DMS114 treated with DMSO at 0.1 percent for 48 hours (cell line): Measurements from ENCODE around the gene FARSB.

Source experiments
- DNase-seq: peaks from one replicate; lab custom pipeline; 2025; ENCODE audit not compliant: unreplicated experiment; lab: John Stamatoyannopoulos, UW

FARSB gene

DNA sequence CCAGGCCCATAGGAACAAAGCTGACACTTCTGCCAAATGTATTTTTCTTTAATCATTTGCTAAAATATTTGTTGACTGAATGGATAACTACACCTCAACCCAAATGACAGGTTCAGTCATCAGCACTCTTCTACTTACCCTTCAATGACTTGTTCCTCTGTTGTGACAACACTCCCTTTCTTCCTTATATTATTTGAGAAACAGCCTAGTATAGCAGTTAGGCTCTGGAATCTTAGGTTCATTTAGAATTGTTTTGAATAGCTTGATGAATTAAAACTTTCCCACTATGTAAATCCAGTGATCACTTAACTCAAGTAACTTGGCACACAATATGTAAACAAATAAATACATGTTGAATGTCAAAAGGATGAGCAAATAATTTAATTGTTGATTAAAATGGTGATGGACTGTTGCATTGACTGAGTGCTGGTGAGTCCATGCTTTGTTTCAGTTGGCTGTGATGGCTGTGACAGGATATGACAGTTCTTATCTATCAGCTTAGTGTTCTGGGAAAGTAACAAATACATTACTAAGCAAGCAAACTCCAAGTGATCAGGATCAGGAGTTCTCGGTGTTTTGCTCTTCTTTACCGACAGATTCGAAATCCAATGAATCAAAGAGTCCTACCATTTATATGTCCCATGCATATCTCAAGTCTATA, 12.7 kb upstream of the FARSB start:
- no peak for DNase-seq

DNA sequence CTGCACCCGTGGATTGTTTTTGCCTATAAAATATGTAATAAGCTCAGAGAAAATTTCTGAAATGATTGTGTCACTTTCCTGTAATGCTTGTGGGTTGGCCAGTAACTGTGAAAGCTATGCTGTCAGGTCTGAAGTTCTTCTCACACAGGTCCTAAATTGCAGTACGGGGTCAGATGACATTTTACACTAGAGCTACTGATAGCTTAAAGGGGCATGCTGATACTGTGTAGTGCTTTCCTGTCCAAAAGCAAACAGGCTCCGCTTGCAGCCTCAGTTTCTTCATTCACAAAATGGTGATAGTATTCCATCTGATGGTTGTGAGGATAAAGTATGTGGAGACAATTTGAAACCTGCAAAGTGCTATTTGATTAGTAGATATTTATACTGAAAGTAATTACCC, 7.6 kb upstream of the FARSB start:
- DNase-seq = no peak

DNA sequence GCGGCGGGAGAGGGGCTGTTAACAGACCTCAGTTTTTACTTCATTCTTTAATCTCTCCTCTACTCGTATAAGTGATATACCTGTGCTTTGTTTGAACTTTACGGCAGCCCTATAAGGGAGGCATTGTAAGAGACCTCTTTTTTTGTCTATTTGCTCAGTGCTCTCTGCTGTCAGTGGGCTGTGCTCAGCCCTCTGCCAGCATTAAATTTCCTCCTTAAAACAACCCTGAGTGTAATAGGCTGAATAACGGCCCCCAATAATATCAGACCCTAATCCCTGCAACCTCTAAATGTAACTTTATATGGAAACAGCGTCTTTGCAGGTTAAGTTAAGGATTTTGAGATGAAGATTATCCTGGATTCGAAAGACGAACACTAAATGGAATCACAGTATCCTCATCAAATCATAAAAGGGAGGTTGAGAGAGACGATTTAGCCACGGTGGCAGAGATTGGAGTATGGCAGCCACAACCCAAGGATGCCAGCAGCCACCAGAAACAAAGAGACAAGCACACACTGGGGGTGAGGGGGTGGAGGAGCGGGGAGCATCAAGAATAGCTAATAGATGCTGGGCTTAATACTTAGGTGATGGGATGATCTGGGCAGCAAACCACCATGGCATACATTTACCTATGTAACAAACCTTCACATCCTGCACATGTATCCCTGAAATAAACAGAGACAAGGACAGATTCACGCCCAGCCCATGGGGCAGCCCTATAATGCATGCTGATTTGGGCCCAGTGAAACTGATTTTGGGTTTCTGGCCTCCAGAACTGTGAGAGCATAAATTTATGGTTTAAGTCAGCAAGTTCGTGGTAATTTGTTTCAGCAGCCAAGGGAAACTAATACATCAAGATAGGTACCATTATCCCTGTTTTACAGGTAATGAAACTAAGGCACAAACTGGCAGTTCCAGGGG, 894 bp upstream of the FARSB start:
- no peak for DNase-seq

DNA sequence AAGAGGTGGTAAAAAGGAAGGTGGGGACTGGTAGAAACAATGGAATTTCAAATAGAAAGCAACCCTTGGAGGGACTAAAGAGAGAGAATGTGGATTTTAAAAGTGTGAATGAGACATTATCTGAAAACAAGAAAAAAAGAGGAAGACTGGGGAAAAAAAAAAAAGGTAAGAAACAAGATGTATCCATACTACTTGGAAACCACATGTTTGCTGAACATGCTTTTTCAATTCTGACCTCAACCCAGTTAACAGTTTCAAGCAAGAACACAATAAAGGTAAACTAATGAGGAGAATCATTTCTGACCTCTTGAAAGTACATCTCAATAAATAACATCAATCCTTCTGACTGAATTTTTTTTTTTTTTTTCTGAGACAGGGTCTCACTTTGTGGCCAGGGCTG, 2.6 kb downstream of the FARSB start:
- DNase-seq = no peak

DNA sequence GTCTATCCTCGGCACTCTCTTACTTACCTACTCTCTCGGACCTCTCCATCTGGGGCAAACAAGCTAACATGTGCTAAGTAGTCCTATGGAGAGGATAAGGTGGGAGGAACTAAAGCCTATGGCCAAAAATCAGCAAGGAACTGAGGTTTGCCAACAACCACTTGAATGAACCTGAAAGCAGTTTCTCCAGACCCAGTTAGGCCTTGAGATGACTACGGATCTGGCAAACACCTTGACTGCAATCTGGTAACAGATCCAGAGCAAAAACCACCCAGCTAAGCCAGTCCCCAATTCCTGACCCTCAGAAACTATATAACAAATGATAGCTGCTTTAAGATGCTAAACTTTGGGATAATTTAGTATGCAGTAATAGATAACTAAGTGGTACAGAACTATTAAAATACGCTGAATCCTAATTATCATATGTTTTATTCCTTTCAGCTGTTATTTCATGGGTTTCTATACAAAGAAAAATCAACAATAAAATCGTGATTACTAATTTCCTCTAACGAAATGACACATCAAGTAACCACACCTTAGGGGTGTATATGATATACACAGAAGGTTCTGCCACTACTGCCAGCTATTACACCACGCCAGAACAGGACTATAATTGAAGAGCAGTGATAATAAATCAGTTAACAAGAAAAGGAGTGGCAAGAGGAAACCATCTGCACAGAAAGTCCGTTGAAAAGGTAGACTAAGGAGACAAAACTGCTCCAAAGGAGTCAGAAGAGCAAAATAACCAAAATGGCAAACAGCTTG, 3.2 kb downstream of the FARSB start:
- DNase-seq = no peak

DNA sequence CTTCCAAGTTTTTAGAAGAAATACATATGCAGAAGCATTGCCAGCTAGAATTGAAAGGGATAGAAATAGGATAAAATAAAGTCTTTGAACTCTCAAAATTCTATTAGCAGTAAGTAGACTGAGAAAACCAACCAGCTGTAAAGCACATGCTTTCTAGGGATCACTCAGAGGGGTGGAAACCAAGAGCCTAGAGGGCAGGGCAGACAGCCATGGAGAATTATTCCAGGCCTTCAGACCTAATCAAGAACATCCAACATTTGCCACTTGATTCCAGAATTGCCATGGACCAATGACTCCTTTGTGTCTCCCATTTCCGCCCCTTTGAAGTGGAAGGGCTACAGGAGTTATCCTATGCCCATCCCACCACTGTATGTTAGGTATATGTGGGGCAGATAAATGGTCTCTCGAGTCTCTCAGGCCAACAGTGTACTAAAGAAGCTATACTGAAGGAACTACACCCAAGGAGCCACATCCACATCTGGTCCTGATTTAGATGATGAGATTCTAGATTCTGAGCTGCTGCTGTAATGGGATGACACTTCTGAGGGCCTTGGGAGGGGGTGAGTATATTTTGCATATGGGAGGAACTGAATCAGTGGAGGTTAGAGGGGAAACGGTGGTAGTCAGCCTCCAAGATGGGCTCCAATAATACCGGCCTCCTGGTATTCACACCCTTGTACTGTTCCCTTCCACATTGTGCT, 4.0 kb downstream of the FARSB start:
- no peak for DNase-seq

DNA sequence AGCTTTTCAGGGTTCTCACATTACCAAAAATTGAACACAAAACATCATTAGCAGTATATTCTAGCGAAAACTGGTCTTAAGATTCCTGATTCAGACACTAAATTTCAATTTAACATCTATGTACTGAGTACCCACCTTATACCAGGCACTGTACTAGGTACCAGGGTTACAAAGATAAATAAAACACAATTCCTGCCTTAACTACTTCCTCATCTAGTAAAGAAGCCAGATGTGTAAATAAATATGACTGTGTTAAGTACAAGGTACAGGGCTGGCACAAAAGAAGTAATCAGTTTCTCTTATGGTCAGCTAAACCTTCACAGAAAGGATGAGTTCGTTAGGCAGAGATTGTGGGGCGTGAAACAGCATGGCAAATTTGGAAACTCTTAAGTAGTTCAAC, 6.1 kb downstream of the FARSB start:
- DNase-seq = no peak

DNA sequence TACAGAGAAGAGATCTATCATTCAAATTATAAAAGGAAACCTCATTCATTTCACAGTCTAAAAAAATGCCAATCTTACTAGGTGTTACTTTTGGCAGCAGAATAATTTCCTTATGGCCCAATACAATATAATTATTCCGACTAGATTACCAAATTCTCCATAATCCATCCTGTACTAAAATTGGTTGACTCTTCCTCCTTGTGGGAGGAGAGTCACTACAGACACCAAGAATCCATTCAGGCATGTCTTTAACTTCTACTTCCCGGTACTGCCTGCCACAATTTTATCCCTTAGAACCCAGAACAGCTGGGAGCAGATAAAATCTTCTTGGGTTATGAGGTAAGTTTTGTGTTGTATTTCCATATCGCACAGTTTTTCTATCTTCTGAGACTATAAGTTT, 9.9 kb downstream of the FARSB start:
- no peak for DNase-seq

DNA sequence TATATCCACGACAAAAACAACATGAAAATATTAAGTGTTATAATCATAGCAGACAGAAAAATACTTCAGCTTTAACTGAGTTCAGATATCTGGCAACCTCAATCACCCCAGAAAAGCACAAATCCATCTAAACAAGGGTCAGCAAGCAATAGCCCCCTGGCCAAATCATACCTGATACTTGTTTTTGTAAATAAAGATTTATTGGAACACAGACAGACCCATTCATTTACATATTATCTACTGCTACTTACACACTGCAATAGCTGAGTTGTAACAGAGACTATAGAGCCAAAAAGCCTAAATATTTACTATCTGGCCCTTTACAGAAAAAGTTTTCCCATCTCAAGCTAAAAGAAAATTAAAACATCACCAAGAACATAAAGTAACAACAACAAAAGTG, 12.8 kb downstream of the FARSB start:
- DNase-seq = no peak

DNA sequence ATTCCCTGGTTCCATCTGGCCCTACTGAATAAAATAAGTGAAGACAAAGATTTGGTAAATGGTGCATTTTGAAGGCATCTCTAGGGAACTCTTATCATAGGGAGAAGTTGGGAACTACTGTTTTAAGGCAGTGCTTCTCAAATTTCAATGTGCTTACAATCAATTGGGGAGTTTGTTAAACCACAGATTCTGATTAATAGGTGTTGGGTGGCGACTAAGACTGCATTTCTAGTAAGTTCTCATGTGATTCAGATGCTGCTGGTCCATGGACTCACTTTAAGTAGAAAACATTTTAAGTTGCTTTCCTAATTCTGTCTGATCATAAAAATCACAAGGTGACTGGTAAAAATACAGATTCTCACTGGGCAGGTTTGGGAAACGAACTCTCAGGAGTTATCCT, 14.6 kb downstream of the FARSB start:
- DNase-seq = no peak

DNA sequence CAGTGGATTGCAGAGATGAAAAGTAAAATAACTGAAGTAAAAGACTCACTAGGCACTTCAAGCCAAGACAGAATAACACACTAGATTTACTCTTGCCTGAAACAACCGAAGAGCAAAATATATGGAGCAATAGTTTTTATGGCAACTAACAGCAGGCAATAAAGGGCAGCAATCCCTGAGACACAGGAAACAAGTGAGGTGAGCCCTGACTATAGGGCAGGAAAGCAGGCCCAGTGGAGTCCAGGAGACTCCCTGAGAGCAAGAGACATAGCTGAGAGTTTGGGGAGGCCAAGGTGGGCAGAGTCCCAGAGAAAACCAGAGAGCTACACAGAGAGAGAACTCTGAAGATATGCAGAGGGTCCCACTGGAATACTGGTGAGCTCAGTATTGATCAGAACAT, 18.8 kb downstream of the FARSB start:
- DNase-seq = no peak

DNA sequence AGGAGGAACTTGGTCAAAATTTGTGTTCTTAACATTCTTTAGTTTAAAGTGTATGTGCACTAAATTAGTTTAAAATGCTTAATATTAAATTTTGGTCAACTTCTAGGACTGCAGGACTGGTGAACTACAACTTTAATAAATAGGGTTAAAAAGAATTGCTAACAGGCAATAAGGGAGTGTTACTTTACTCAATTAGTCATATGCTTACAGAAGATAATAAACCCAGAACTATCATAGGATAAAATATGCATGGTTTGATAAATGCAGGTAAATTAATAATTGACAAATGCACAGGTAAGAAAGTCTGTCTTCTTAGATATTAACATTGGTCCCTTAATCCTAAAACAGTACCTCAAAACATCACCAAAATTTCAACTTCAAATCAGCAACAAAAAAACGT, 20.6 kb downstream of the FARSB start:
- no peak for DNase-seq

DNA sequence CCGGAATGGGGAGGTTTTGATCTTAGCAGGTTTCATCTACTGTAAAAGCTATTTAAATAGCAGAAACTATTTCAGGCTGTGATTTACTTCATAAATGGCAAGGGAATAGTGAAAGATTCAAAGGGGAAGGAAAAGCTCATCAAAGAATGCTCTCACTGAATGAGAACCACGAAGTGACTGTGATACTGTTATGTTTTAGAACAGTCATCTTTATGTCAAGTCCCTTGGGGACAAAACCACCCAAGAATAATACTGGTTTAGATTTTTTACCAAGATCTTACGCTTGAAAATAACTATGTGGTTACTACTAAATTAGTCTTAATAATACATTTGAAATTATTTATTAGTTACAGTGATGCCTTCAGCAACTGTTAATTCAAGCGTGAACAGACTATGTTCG, 28.1 kb downstream of the FARSB start:
- no peak for DNase-seq

DNA sequence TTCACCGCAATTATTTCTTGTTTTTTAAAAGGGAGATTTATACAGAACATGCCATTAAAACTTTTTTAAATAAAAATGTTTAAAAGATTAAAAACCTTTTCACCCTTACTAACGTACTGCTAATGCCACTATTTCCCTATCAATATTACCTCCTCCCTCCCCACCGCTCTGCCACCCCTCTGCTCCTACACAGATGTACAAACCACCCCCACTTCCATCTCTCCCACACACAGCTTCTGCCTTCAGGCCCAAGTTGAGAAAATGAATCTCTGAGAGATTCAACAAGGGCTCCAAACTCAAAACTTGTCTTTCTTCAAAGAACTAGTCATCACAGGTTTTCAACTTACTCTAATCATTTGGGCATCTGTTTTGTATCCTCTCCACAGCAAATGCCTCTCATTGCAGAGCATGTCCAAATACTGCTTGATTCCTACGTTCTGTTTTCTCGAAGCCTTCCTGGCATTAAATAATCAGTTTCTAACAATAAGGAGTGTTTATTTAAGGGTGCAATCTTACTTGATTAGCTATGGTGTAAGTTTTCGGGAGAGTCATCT, 32.1 kb downstream of the FARSB start:
- no peak for DNase-seq

DNA sequence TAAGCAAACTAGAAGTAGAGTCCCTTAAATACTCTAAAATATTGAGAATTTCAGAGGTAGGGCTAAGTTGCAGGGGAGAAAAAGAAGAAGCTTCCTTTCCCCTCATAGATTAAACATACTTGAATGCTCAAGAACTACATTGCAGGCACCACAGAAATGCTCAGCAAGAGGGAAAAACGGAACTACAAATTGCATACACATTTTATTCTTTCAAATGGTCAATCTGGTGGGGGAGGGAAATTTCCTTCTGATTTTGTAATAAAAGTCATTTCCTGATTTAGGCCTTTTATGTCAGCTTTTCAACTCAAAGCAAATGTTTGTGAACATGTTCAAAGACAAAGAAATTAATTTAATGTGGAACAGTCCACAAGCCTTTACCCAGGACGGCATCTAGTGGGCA, 33.0 kb downstream of the FARSB start:
- no peak for DNase-seq

DNA sequence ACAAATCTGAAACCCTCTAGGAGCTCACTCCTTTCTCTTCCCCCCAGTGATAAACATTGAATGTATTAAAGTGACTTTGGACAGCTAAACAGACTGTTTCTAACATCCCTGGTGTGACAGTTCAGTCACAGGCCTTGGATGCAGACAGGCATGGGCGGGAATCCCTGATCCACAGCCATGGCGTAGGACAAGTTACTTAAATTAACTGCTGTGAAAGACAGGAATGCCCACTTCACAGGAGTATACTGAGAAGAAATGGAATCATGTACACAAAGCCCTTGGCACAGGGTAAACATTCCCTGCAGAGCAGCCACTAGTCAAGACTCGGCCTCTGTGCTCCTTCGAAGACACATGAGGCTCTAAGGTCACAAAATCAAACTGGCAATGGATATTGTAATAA, 34.0 kb downstream of the FARSB start:
- no peak for DNase-seq

DNA sequence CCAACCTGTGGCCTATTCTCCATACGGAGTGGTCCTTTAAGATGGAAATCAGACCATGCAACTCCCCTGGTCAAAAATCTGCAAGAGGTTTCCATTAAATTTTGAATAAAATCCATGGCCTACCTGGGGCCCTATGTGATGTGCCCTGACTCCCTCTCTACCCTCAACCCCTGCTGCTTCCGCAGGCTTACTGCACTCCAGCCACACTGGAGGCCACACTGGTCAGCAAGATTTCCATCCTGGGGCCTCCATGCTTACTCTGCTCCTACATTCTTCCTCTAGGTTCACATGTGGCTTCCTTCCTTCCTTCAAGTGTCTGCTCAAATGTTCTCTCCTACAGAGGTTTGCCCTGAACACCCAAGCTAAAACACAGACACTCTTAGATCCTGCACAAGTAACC, 40.6 kb downstream of the FARSB start:
- DNase-seq = no peak

DNA sequence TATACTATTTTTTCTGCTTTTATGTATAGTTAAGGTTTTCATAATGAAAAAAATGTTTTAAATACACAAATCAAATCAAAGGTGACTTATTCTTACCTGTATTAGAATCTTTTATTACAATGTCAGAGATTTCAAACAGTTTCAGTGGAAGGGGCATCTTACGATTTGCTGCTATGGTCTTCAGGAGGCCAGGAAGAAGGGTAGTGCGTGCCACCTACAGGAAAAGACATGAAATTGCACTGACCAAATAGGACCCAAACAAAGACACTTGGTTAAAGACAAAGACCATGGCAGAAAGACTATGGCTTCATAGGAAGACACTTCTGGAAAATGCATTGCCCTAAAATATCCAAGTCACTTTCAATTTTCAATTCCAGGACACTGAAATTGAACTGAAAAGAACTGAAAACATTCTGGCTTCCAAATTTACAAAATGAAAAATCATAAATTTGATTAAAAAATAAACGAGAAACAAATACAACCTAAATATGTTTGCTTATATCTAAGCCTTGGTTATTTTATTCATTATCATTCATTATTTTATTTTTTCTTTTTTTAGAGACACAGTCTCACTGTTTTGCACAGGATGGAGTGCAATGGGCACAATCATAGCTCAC, 42.1 kb downstream of the FARSB start:
- DNase-seq = peak; percentile 67

DNA sequence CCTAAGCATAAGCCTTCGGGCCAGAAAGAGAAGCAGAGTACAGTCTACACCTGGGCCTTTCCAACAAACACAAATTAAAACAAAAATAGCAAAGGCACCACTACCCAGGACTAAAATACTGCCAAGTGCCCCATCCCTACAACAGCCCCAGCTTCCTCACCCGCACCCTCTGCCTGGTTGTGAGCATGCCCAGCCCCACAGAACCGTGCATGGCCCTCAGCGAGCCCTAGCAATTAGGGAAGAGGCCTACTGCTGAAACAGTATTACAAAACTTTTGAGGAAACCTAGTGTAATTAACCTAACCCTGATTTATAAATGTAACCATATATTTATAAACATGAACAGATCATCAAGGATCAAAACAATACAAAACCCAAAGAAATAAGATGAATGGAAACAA, 44.2 kb downstream of the FARSB start:
- DNase-seq = no peak

DNA sequence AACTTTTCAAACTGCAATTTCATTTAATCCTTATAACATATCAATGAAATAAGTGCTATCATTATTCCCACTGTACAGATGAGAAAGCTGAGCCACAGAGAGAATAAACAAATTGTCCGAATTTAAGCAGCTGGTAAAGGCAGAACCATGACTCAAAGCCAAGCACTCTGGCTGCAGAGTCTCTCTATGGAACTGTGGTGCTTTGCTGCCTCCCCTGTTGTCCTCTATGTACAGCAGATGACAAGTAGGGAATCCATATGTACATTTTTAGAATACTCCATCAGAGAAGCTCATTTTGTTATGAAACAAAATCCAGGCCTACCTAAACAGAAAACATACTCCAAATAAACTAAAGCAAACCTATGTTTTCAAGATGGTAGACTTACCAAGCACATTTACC, 45.1 kb downstream of the FARSB start:
- DNase-seq = no peak

DNA sequence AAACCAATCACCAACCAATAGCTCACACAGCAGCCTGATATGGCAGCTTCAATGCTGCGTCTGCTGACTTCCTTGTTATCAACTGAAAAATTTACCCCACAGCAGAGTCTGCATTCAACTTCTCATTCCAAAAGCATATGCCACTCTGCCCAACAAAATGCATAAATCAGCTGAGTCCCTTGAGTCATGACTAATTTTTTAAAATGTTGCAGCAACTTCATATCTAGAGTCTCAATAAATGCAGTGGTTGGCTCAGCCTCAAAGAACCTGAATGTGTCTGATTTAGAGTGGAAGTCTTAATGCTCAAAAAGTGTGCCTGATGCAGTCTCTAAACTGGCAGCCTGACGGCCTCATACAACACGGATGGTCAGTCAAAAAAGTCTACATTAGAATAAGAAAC, 46.5 kb downstream of the FARSB start:
- no peak for DNase-seq
